Measurements from ENCODE around the gene AAK1. TPM values are rescaled to one million over a fixed set of nuclear protein-coding genes. Genes with fewer than 3 reads are reported as not detected.

AAK1 gene
- total and polyA plus RNA-seq, 2 of the 13 experiments (the other 11 are each of a cell fraction or from before 2014, with no cell fraction given), result 9.8 to 10.3 TPM

DNA sequence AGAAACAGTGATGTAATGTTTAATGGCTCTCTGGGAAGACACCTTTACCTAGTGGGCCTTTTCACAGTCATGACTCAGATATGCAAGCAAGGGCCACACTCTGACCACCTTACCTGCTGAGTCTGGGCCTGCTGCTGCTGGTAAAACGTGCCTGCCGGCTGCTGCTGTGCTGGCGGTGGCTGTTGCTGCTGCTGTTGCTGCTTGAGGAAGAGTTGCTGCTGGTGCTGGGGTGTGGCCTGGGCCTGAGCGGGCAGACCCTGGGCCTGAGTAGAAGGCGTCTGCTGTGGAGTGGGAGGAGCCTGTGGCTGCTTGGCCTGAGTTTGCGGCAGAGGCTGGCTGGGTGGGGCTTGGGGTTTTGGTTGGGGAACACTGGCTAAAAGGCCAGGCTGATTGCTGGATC, 124.7 kb downstream of the AAK1 start:
- TF ChIP-seq ATF7 (IDR thresholded peaks at IDR 0.05) (peak; percentile 54; the same call in 1 of the 2 replicates), ATF7 (CRISPR knock-in tag; IDR thresholded peaks at IDR 0.05) (no peak), ZNF333 (CRISPR knock-in tag; IDR thresholded peaks at IDR 0.05; ENCODE audit: borderline replicate concordance) (no peak), DNMT3B (CRISPR knock-in tag; conservative IDR thresholded peaks at IDR 0.05) (no peak), ZNF335 (CRISPR knock-in tag; IDR thresholded peaks at IDR 0.05) (no peak), SRSF1 (optimal IDR thresholded peaks at IDR 0.05; ENCODE audit: low read depth, low read length) (no peak)
- Histone ChIP-seq H3K4me1 (ENCODE audit: insufficient read depth, low read length) (peaks cover 12% of the 10 kb centered on the region), H3K9ac (ENCODE audit: insufficient read depth, low read depth, low read length) (no peak overlapping the region), H3K79me2 (ENCODE audit: insufficient read depth, low read length) (no peaks in the 10 kb centered on the region), H3K27ac (ENCODE audit: extremely low read length, insufficient read depth, low read length) (no peak overlapping the region), H3K9me3 (ENCODE audit: low read length) (no peaks in the 10 kb centered on the region), H2AFZ (ENCODE audit: low read length) (no peak overlapping the region), H3K27me3 (ENCODE audit: control insufficient read depth in 1 of 2, insufficient read depth in 2 of 2, low read length in 2 of 2) (no peaks in the 10 kb centered on the region), H3K4me2 (ENCODE audit: low read depth, low read length) (no peak overlapping the region), H3K4me3 (replicated peaks in 1 of 3; ENCODE audit: insufficient read depth in 1 of 3, low read depth in 2 of 3, low read length in 3 of 3) (no peak overlapping the region), H4K20me1 (ENCODE audit: insufficient read depth, low read length) (0 out of 2 replicates have a peak, but pooled peaks cover 3% of the 10 kb centered on the region), H3K36me3 (replicated peaks in 1 of 2; ENCODE audit: control insufficient read depth in 1 of 2, insufficient read depth in 2 of 2, low read length in 2 of 2) (peaks cover 12 to 50% of the 10 kb centered on the region in 2 experiments)
- no peak for FAIRE-seq
- in situ Hi-C loops (cut with HindIII; ENCODE audit: extremely low pct_ligation_motif_present, low pct_unique_long_range_greater_than_20kb) (no loop called here), intact Hi-C loops (cut with micrococcal nuclease; ENCODE audit: unreplicated experiment) (no loop called here)
- CTCF ChIA-PET (ENCODE audit: low intra/inter-chr PET ratio, low total read pairs), result no interaction called here
- POLR2A ChIA-PET, result no interaction called here
- DNase-seq (ENCODE audit: low spot score), result no peak
- BruUV-seq (replicated peaks), result no TSS peak
- 99% methylated on average over 6 of the region's 6 CpGs for WGBS (ENCODE audit: low lambda C conversion rate)
- ATAC-seq, result no peak

DNA sequence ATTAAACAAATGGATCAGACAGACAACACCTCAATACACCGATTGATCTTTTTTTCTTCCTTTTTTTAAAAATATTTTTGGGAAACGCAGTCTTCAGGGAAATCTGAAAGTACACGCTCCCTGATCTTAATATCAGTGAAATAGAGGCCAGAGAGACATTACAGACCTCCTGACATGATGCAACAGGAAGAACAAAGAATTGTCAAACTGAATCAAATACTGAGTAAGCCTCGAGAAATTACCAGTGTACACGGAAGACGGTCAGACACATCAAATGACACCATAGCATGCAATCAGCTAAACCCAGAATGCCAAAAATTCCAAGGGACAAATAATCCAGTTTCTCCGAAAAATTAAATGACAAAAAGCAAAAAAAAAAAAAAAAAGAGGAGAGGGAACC, 126.1 kb downstream of the AAK1 start:
- Histone ChIP-seq H2AFZ (ENCODE audit: low read length) (no peak overlapping the region), H3K9ac (ENCODE audit: insufficient read depth, low read depth, low read length) (no peak overlapping the region), H3K27ac (ENCODE audit: extremely low read length, insufficient read depth, low read length) (no peak overlapping the region), H3K27me3 (ENCODE audit: control insufficient read depth in 1 of 2, insufficient read depth in 2 of 2, low read length in 2 of 2) (no peaks in the 10 kb centered on the region), H3K9me3 (ENCODE audit: low read length) (no peaks in the 10 kb centered on the region), H3K4me2 (ENCODE audit: low read depth, low read length) (no peak overlapping the region), H3K4me1 (ENCODE audit: insufficient read depth, low read length) (peaks cover 12% of the 10 kb centered on the region), H3K4me3 (replicated peaks in 1 of 3; ENCODE audit: insufficient read depth in 1 of 3, low read depth in 2 of 3, low read length in 3 of 3) (no peak overlapping the region), H4K20me1 (ENCODE audit: insufficient read depth, low read length) (0 out of 2 replicates have a peak, but pooled peaks cover 3% of the 10 kb centered on the region), H3K79me2 (ENCODE audit: insufficient read depth, low read length) (no peaks in the 10 kb centered on the region), H3K36me3 (replicated peaks in 1 of 2; ENCODE audit: control insufficient read depth in 1 of 2, insufficient read depth in 2 of 2, low read length in 2 of 2) (peaks cover 15 to 55% of the 10 kb centered on the region in 2 experiments)
- TF ChIP-seq TEAD2 (CRISPR knock-in tag; IDR thresholded peaks at IDR 0.05), result no peak
- no peak for TF ChIP-seq ZNF124 (CRISPR knock-in tag; IDR thresholded peaks at IDR 0.05)
- TF ChIP-seq ZFP36L2 (CRISPR knock-in tag; IDR thresholded peaks at IDR 0.05), result no peak
- TF ChIP-seq ZNF263 (CRISPR knock-in tag; IDR thresholded peaks at IDR 0.05), result no peak
- TF ChIP-seq, protein P1, sequence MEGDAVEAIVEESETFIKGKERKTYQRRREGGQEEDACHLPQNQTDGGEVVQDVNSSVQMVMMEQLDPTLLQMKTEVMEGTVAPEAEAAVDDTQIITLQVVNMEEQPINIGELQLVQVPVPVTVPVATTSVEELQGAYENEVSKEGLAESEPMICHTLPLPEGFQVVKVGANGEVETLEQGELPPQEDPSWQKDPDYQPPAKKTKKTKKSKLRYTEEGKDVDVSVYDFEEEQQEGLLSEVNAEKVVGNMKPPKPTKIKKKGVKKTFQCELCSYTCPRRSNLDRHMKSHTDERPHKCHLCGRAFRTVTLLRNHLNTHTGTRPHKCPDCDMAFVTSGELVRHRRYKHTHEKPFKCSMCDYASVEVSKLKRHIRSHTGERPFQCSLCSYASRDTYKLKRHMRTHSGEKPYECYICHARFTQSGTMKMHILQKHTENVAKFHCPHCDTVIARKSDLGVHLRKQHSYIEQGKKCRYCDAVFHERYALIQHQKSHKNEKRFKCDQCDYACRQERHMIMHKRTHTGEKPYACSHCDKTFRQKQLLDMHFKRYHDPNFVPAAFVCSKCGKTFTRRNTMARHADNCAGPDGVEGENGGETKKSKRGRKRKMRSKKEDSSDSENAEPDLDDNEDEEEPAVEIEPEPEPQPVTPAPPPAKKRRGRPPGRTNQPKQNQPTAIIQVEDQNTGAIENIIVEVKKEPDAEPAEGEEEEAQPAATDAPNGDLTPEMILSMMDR (CRISPR knock-in tag; IDR thresholded peaks at IDR 0.05), result no peak
- TF ChIP-seq XBP1 (CRISPR knock-in tag; IDR thresholded peaks at IDR 0.05), result no peak
- TF ChIP-seq SMARCC2 (IDR thresholded peaks at IDR 0.05), result no peak
- TF ChIP-seq SNAPC2 (CRISPR knock-in tag; IDR thresholded peaks at IDR 0.05), result no peak
- no peak for TF ChIP-seq XRCC5 (optimal IDR thresholded peaks at IDR 0.05; ENCODE audit: low read length)
- no peak for TF ChIP-seq SIN3A (IDR thresholded peaks at IDR 0.05; ENCODE audit: borderline replicate concordance, low read depth, low read length)
- no TSS peak for BruUV-seq (replicated peaks)
- DNase-seq (ENCODE audit: low spot score) (no peak), FAIRE-seq (no peak), ATAC-seq (no peak)
- WGBS (ENCODE audit: low lambda C conversion rate), result 95% methylated on average over 7 of the region's 7 CpGs
- in situ Hi-C loops (cut with HindIII; ENCODE audit: extremely low pct_ligation_motif_present, low pct_unique_long_range_greater_than_20kb), result no loop called here
- POLR2A ChIA-PET, result no interaction called here
- CTCF ChIA-PET (ENCODE audit: low intra/inter-chr PET ratio, low total read pairs), result no interaction called here
- intact Hi-C loops (cut with micrococcal nuclease; ENCODE audit: unreplicated experiment), result no loop called here
